ENCODE results near the gene SPHK1.
A peak's percentile ranks its signal among the peaks of the same experiment; 100 is the strongest.
"Not testable (repeated sequence)": the region's sequence is repeated elsewhere in the genome, so short reads cannot be mapped to it uniquely, and the experiment has no call there.

Gene SPHK1

GRCh38 chr17:76384222-76384986, at the start of gene SPHK1:
TSS of gene SPHK1 (plus strand) at chr17:76384609. CDS start at chr17:76385645, 1,036 bp downstream.
- no peak for TF ChIP-seq CTCF (IDR thresholded peaks at IDR 0.05; ENCODE audit: extremely low read depth, missing control alignments)
- DNase-seq (ENCODE audit: low spot score): peak; percentile 97

GRCh38 chr17:76335716-76336381, 48.6 kb upstream of the SPHK1 start:
- no peak for DNase-seq (ENCODE audit: low spot score)
- no peak for TF ChIP-seq CTCF (IDR thresholded peaks at IDR 0.05; ENCODE audit: extremely low read depth, missing control alignments)

- TF ChIP-seq CTCF (IDR thresholded peaks at IDR 0.05; ENCODE audit: extremely low read depth, missing control alignments): no peak
- no peak for DNase-seq (ENCODE audit: low spot score)
These were observed 47.5 kb upstream of the SPHK1 start for GRCh38 chr17:76336756-76337412.

DNA sequence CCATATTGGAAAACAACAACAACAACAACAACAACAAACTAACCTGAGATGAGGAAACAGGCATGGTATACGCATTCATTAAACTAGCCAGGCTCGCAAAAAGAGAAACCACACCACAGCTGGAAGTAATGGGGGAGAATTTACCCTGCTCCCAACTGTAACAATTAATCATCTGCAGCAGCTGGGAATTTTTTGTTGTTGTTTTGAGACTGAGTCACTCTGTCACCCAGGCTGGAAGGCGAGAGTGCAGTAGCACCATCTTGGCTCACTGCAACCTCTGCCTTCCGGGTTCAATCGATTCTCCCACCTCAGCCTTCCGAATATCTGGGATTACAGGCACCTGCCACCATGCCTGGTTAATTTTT, 47.0 kb upstream of the SPHK1 start:
- DNase-seq (ENCODE audit: low spot score): no peak
- no peak for TF ChIP-seq CTCF (IDR thresholded peaks at IDR 0.05; ENCODE audit: extremely low read depth, missing control alignments)

DNA sequence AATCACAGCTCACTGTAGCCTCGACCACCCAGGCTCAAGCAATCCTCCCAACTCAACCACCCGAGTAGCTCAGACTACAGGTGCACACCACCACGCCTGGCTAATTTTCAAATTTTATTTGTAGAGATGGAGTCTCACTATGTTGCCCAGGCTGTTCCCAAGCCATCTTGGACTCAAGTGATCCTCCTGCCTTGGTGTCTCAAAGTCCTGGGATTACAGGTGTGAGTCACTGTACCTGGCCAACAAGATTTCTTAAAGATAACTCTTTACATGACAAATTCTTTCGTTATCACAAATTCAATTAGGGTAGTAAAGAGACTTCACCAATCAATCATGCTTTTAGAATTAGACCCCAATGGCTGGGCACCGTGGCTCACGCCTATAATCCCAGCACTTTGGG, 43.1 kb upstream of the SPHK1 start:
- TF ChIP-seq CTCF (IDR thresholded peaks at IDR 0.05; ENCODE audit: extremely low read depth, missing control alignments): no peak
- no peak for DNase-seq (ENCODE audit: low spot score)

DNA sequence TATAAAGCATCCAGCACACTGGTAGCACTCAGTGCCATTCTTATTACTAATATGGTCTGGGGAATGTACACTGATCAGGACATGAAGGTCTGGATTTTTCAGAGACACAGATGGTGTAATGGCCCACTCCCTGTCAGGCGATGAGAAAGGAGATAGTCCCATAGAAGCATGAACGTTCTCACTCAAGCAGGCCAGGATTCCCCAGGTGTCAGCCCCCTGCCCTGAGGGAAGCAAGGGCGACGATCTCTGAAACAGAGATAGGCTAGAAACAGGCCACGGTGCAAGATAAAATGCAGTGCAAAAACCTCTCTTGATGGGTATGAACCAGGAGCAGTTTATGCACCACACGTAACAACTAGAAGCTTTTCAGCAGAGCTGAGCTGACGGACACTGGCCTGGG, 41.3 kb upstream of the SPHK1 start:
- TF ChIP-seq CTCF (IDR thresholded peaks at IDR 0.05; ENCODE audit: extremely low read depth, missing control alignments): no peak
- no peak for DNase-seq (ENCODE audit: low spot score)

DNA sequence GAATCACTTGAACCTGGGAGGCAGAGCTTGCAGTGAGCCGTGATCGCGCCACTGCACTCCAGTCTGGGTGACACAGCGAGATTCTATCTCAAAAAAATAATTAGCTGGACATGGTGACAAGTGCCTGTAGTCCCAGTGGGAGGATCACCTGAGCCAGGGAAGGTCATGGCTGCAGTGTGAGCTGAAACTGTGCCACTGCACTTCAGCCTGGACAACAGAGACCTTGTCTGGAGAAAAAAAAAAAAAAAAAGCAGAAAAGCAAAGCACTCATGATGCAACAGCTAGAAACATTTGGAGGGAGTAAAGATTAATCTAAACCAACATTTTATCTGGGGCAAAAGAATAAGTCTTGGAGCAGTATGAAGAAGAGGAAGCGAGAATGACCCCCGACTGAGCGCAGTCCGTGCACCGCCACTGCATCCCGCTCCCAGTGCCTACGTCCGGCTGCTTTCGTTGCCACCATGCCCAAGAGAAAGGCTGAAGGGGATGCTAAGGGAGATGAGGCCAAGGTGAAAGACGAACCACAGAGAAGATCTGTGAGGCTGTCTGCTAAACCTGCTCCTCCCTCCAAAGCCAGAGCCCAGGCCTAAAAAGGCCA, 38.9 kb upstream of the SPHK1 start:
- no peak for DNase-seq (ENCODE audit: low spot score)
- TF ChIP-seq CTCF (IDR thresholded peaks at IDR 0.05; ENCODE audit: extremely low read depth, missing control alignments): no peak

DNA sequence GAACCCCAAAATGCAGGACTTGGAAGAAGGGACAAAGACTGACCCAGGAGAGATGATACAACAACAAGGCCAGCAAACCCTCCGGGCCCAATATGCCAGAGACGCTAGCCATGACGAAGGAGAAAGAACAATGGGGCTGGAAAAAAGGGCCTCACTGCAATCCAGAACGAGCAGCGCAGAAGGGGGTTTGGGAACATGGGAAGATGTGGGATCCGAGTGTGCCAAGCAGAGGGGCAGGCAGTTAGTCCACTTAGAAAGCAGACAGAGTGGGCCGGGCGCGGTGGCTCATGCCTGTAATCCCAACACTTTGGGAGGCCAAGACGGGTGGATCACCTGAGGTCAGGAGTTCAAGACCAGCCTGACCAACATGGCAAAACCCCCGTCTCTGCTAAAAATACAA, 37.5 kb upstream of the SPHK1 start:
- not testable (repeated sequence) for DNase-seq (ENCODE audit: low spot score)

Measured in GM20000 (cell line).